ENCODE results near the gene MEST. TPM values are rescaled to one million over a fixed set of nuclear protein-coding genes. Genes with fewer than 3 reads are reported as not detected.
"Not testable (repeated sequence)": the region's sequence is repeated elsewhere in the genome, so short reads cannot be mapped to it uniquely, and the experiment has no call there.

MEST gene
- total RNA-seq, 2 donors from 2014 or later = 5.0 to 5.6 TPM

GRCh38 chr7:130506358-130506757, 14.5 kb downstream of the MEST start:
- no peak overlapping the region for H3K4me3 ChIP-seq
- no peak for TF ChIP-seq CTCF (IDR thresholded peaks at IDR 0.05)
- no peaks in the 10 kb centered on the region for H3K9me3 ChIP-seq
- ATAC-seq (ENCODE audit: insufficient number of reproducible peaks, low FRiP score, low read depth) = no peak
- no peaks in the 10 kb centered on the region for H3K27me3 ChIP-seq (replicated peaks; ENCODE audit: insufficient read depth)
- no peak for DNase-seq (ENCODE audit: low spot score)
- no peaks in the 10 kb centered on the region for H3K4me1 ChIP-seq (ENCODE audit: control insufficient read depth in 1 of 2, low read depth in 2 of 2)
- peaks cover 4% of the 10 kb centered on the region for H3K36me3 ChIP-seq
- H3K27ac ChIP-seq = no peak overlapping the region

GRCh38 chr7:130512038-130512437, 20.2 kb downstream of the MEST start:
- H3K27ac ChIP-seq; DNase-seq (ENCODE audit: low spot score); H3K9me3 ChIP-seq; H3K4me1 ChIP-seq (ENCODE audit: control insufficient read depth in 1 of 2, low read depth in 2 of 2); ATAC-seq (ENCODE audit: insufficient number of reproducible peaks, low FRiP score, low read depth); H3K27me3 ChIP-seq (replicated peaks; ENCODE audit: insufficient read depth); H3K36me3 ChIP-seq; H3K4me3 ChIP-seq: not testable (repeated sequence)

- Histone ChIP-seq H3K27ac (no peak overlapping the region), H3K4me3 (no peak overlapping the region), H3K4me1 (ENCODE audit: control insufficient read depth in 1 of 2, low read depth in 2 of 2) (no peaks in the 10 kb centered on the region), H3K27me3 (replicated peaks; ENCODE audit: insufficient read depth) (no peaks in the 10 kb centered on the region), H3K9me3 (no peaks in the 10 kb centered on the region), H3K36me3 (no peaks in the 10 kb centered on the region)
- ATAC-seq (ENCODE audit: insufficient number of reproducible peaks, low FRiP score, low read depth) (no peak), DNase-seq (ENCODE audit: low spot score) (no peak)
- no peak for TF ChIP-seq CTCF (IDR thresholded peaks at IDR 0.05)
These were observed 21.6 kb downstream of the MEST start for GRCh38 chr7:130513447-130513846.

- TF ChIP-seq CTCF (IDR thresholded peaks at IDR 0.05) = no peak
- no peak for DNase-seq (ENCODE audit: low spot score)
- Histone ChIP-seq H3K27me3 (replicated peaks; ENCODE audit: insufficient read depth) (no peaks in the 10 kb centered on the region), H3K36me3 (no peaks in the 10 kb centered on the region), H3K4me3 (no peak overlapping the region), H3K9me3 (no peaks in the 10 kb centered on the region), H3K27ac (no peak overlapping the region), H3K4me1 (ENCODE audit: control insufficient read depth in 1 of 2, low read depth in 2 of 2) (no peaks in the 10 kb centered on the region)
- ATAC-seq (ENCODE audit: insufficient number of reproducible peaks, low FRiP score, low read depth) = no peak
These were observed 23.6 kb downstream of the MEST start for GRCh38 chr7:130515315-130516040.

GRCh38 chr7:130521258-130521951, 29.5 kb downstream of the MEST start:
- Histone ChIP-seq H3K27me3 (replicated peaks; ENCODE audit: insufficient read depth) (no peaks in the 10 kb centered on the region), H3K4me1 (ENCODE audit: control insufficient read depth in 1 of 2, low read depth in 2 of 2) (no peaks in the 10 kb centered on the region)
- TF ChIP-seq CTCF (IDR thresholded peaks at IDR 0.05) = no peak

GRCh38 chr7:130523519-130524125, 31.7 kb downstream of the MEST start:
- not testable (repeated sequence) for H3K36me3 ChIP-seq; DNase-seq (ENCODE audit: low spot score); H3K4me3 ChIP-seq; H3K4me1 ChIP-seq (ENCODE audit: control insufficient read depth in 1 of 2, low read depth in 2 of 2); H3K27ac ChIP-seq; ATAC-seq (ENCODE audit: insufficient number of reproducible peaks, low FRiP score, low read depth); H3K27me3 ChIP-seq (replicated peaks; ENCODE audit: insufficient read depth); H3K9me3 ChIP-seq

More at GRCh38 chr7:130521258-130521951, 29.5 kb downstream of the MEST start:
- Histone ChIP-seq H3K36me3 (no peaks in the 10 kb centered on the region), H3K9me3 (no peaks in the 10 kb centered on the region), H3K27ac (no peak overlapping the region), H3K4me3 (no peak overlapping the region)
- no peak for ATAC-seq (ENCODE audit: insufficient number of reproducible peaks, low FRiP score, low read depth)
- DNase-seq (ENCODE audit: low spot score) = no peak

All from thoracic aorta (tissue), 2 donors.